GM18861 (cell line): ENCODE data around the gene ZBTB24.
A peak's percentile ranks its signal among the peaks of the same experiment; 100 is the strongest.

Source experiments
- ATAC-seq: cut with Tn5 transposase; IDR thresholded peaks from one replicate; pipeline ENCODE4 v1.9.1; 2021; ENCODE audit not compliant: unreplicated experiment

The ZBTB24 gene

DNA sequence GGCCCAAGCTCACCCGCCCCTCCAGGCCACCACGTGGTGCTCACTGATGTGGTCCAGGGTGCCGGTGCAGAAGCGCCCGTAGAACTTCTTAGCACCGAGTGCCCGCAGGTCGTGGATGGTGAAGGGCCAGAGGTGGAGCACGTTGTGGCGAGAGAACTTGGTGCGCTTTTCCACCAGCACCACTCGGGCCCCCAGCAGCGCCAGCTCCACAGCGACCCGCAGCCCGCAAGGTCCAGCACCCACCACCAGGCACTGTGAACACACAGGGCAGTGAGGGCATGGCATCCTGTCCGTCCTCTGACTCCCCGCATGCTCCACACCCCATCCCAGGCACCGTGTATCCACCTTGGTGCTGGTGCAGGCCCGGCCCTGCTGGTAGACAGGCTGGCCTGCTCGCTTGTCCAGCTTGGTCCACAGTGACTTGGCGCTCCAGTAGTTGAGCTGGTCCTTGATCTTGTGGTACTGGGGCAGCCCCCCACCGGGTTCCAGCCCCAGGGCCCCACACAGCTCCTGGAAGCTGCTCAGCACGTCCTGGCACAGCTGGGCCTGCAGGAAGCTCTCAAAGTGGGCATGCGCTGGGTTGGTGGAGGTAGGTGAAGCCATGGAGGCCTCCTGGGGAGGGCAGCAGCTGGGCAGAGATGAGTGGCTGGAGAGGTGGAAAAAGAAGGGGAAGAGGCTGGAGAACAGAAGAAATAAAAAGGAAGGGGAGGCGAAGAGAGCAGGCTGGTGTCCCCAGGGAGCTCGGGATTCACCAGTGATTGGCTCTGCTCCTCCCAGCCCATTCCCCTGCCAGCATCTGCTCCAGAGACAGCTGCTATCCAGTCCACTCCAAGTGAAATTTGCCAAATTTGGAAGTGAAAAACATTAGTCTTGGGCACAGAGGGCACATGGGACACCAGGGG, 29.2 kb downstream of the ZBTB24 start:
- ATAC-seq = no peak

GRCh38 chr6:109453156-109453555, 29.9 kb downstream of the ZBTB24 start:
- ATAC-seq = no peak

- no peak for ATAC-seq
Observed at GRCh38 chr6:109452181-109452580, 30.8 kb downstream of the ZBTB24 start.

- no peak for ATAC-seq
Observed at GRCh38 chr6:109451376-109451775, 31.6 kb downstream of the ZBTB24 start.

- ATAC-seq = no peak
Observed at GRCh38 chr6:109450801-109451200, 32.2 kb downstream of the ZBTB24 start.

GRCh38 chr6:109449795-109450673, 33.0 kb downstream of the ZBTB24 start:
- ATAC-seq = no peak

- no peak for ATAC-seq
Observed at GRCh38 chr6:109449064-109449794, 33.8 kb downstream of the ZBTB24 start.

- ATAC-seq = no peak
Observed at GRCh38 chr6:109448615-109449014, 34.4 kb downstream of the ZBTB24 start.

DNA sequence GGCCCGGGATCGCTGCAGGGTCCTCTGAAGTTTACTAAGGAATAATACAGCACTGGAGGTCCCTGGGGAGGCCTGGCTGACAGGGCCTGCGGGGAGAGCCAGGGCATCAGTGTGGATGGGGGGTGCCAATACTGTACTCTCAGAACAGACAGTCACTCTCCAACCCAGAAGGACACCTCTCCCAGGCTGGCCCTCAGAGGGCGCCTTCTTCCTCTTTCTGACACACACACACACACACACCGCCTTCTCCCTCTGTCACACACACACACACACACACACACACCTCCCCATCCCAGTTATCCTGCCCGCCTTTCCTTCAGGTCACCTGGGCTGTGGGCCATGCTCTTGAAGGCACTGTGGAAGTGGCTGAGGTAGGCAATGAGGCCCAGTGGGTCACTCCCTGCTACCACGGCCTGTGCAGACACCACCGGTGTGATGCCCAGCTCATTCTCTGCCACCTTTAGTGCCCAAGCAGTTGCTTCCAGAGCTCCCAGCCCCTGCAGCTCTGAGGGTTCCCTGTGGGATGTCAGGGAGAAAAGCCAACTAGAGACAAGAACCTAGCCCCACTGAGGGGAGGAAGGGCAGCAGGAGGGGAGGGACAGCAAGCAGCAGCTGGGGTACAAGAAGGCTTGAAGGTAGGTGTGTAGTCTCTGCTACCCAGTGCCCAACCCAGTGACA, 35.0 kb downstream of the ZBTB24 start:
- no peak for ATAC-seq

DNA sequence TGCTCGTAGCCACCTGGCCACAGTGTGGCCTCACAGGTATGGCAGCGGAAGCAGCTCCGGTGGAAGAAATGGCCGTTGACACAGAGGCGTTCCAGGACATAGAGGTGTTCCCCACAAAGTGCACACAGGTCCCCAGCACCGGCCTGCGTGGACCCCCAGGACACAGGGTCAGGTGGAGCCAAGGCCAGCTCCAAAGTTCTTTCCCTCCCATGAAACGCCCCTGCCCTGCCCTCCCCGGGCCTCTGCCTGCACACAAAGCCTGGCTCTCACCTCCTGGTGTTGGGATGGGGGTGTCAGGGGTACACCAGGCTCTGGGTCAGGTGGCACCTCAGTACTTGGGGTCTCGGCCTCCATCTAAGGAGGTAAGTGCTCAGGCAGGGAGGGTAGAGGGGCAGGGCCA, 35.9 kb downstream of the ZBTB24 start:
- ATAC-seq = no peak

DNA sequence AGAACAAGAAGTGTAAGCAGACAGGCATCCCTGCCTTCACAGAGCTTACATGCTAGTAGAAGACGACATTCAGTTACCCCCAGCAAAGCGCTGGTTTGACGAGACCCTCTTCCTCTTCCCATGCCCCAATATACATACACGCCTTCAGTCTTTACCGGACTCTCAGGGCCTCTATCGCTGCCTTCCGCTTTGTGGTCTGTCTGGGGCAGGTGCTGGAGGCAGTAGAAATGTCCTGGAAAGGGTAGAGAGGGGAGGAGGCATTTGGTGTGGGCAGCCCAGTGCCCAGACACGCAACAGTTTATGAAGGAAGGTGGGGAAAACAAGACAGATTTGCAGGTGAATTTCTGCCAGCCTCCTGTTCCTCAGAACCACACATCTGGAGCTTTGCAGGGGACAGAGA, 36.5 kb downstream of the ZBTB24 start:
- ATAC-seq = no peak

GRCh38 chr6:109446072-109446471, 36.9 kb downstream of the ZBTB24 start:
- ATAC-seq = no peak

DNA sequence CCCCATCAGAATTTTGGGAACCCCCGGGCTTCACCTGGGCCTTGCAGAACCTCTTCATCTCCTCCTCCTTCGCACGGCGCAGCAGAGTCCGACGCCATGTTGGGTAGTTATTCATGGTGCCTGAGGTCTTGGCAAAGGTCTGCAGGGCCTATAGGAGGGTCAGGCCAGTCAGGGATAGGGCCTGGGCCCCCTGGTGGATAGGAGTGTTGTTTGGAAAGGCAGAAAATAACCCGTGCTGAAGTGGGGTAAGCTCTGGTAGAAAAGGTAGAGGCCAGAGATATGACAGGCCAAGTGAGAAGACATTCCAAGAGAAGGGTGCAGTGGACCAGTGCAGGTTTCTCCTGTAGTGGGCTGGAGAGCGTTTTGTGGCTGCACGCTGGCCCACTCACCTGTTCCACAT, 37.6 kb downstream of the ZBTB24 start:
- ATAC-seq = no peak

GRCh38 chr6:109443425-109443950, 39.5 kb downstream of the ZBTB24 start:
- no peak for ATAC-seq

- no peak for ATAC-seq
Observed at GRCh38 chr6:109442393-109442924, 40.6 kb downstream of the ZBTB24 start.

- no peak for ATAC-seq
Observed at GRCh38 chr6:109441069-109441816, 41.8 kb downstream of the ZBTB24 start.

DNA sequence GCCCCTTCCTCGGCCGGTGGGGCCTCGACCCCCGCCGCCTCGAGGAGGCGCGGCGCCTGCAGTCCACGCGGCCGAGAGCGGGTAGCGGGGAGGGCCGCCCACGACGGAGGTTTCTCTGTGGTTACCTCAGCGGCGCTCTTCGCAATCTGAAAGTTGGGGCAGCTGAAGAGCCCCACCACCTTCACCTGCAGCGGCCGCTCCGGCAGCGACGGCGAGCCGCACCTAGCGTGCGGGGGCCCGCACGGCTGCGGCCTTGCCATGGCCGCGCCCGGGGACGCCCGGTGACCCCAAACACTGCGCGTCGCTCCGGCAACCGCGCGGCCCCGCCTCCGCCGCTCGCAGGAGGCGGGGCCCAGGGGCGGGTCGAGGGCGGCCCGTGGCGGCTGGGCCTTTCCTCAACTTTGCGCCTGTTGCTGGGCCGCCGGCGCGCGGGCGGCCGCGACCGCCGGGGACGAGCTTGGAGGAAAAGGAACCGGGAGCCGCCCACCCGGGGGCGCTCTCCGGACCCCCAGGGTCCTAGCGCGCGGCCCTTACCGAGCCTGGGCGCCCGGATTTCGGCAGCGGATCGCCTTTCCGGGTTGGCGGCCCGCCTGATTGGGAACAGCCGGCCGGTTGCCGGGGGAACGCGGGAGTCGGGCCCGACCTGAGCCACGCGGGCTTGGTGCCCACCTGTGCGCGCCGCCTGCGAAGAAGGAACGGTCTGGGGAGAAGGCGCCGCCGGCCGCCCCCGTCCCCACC, 42.5 kb downstream of the ZBTB24 start, which contains the start of the genes PPIL6 and SMPD2:
Gene PPIL6 (minus strand): TSS at position 298 of the 738 bp plus-strand sequence. CDS start 38 bp downstream, at position 260.
Gene SMPD2 (plus strand): TSS at position 394 of the 738 bp plus-strand sequence. CDS start 398 bp downstream, outside the sequence.
- ATAC-seq = peak; percentile 87

- ATAC-seq = no peak
Observed at GRCh38 chr6:109436041-109436440, 47.0 kb downstream of the ZBTB24 start.
